ENCODE data around the gene CD93. TPM values are rescaled to one million over a fixed set of nuclear protein-coding genes. Genes with fewer than 3 reads are reported as not detected.
A peak's percentile ranks its signal among the peaks of the same experiment; 100 is the strongest.

CD93 gene
- total RNA-seq, 4 donors from 2014 or later, result 24.5 to 80.7 (median 66.0) TPM

DNA sequence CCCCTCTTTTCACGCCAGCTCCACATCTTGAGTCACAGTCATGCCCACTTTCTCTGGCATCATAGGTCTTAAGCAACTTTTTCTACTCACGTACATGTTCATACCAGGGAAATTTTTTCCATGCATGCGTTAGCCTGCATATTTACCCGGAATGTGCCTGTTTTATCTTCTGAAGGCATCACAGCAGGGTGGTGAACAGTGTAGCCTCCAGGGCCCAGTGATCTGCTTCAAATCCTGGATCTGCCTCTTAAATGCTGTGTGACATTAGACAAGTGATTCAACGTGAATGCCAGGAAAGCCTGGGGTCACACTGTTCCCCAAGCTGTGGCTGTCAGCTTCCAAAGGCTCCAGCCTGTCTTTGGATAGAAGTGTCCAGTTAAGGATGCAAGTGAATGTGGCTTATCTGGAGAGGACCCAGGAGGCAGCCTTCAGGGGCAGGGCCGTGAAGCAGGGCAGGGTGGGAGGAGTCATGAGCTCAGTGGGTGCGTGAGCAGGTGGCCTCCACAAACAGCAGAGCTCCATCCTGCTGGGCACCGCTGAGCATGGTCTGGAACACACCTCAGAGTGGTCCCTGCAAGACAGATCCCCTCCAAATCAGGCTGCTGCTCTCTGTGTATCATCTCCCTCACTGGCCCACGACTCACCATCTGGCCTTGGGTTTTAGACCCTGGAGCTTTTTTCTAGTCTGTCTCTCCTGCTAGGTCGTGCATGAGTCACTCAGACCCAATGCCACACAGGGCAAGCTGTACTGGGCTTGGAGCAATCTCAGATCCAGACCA is 30.4 kb upstream of the CD93 start:
- Histone ChIP-seq H3K27ac (replicated peaks in 1 of 4) (no peak overlapping the region), H3K4me1 (peaks cover 12 to 29% (median 16%) of the 10 kb centered on the region in 4 donors), H3K4me3 (no peak overlapping the region), H3K36me3 (no peaks in the 10 kb centered on the region), H3K9me3 (no peaks in the 10 kb centered on the region), H3K27me3 (no peaks in the 10 kb centered on the region)
- WGBS, result 76% methylated on average over 10 of the region's 10 CpGs
- no peak for TF ChIP-seq POLR2AphosphoS5 (IDR thresholded peaks at IDR 0.05)
- TF ChIP-seq EP300 (IDR thresholded peaks at IDR 0.05), result no peak
- TF ChIP-seq, protein P1, sequence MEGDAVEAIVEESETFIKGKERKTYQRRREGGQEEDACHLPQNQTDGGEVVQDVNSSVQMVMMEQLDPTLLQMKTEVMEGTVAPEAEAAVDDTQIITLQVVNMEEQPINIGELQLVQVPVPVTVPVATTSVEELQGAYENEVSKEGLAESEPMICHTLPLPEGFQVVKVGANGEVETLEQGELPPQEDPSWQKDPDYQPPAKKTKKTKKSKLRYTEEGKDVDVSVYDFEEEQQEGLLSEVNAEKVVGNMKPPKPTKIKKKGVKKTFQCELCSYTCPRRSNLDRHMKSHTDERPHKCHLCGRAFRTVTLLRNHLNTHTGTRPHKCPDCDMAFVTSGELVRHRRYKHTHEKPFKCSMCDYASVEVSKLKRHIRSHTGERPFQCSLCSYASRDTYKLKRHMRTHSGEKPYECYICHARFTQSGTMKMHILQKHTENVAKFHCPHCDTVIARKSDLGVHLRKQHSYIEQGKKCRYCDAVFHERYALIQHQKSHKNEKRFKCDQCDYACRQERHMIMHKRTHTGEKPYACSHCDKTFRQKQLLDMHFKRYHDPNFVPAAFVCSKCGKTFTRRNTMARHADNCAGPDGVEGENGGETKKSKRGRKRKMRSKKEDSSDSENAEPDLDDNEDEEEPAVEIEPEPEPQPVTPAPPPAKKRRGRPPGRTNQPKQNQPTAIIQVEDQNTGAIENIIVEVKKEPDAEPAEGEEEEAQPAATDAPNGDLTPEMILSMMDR (IDR thresholded peaks at IDR 0.05), result no peak
- no peak for TF ChIP-seq POLR2A (IDR thresholded peaks at IDR 0.05; ENCODE audit: low read depth)
- DNase-seq (ENCODE audit: extremely low spot score), result no peak
- intact Hi-C loops (cut with DNase I), result no loop called here

DNA sequence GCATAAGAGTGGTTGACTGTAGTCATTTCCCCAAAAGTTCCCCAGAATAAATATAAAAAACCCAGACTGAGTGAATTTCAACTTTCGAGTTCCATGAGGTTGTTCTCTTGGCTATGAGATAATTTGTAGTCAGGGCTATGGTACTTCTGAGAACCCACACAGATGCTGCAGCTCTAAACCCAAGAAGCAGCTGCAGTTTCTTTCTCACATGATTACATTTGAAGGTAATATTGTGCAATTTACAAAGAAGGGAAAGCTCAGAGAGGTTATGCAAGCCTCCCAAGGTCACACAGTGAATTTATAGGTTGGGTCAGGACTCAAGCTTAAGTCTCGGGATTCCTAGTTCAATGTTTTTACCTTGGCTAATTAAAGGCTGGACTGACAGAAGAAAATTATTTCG is 29.7 kb upstream of the CD93 start:
- TF ChIP-seq, protein P1 (IDR thresholded peaks at IDR 0.05), result no peak
- no peak for TF ChIP-seq POLR2AphosphoS5 (IDR thresholded peaks at IDR 0.05)
- peaks cover 12 to 28% (median 16%) of the 10 kb centered on the region in 4 donors for H3K4me1 ChIP-seq
- intact Hi-C loops (cut with DNase I), result no loop called here
- DNase-seq (ENCODE audit: extremely low spot score), result no peak
- H3K27ac ChIP-seq (replicated peaks in 1 of 4), result no peak overlapping the region
- no peaks in the 10 kb centered on the region for H3K9me3 ChIP-seq
- no peak overlapping the region for H3K4me3 ChIP-seq
- WGBS, result 83% methylated on average over 3 of the region's 3 CpGs
- H3K36me3 ChIP-seq, result no peaks in the 10 kb centered on the region
- H3K27me3 ChIP-seq, result no peaks in the 10 kb centered on the region

DNA sequence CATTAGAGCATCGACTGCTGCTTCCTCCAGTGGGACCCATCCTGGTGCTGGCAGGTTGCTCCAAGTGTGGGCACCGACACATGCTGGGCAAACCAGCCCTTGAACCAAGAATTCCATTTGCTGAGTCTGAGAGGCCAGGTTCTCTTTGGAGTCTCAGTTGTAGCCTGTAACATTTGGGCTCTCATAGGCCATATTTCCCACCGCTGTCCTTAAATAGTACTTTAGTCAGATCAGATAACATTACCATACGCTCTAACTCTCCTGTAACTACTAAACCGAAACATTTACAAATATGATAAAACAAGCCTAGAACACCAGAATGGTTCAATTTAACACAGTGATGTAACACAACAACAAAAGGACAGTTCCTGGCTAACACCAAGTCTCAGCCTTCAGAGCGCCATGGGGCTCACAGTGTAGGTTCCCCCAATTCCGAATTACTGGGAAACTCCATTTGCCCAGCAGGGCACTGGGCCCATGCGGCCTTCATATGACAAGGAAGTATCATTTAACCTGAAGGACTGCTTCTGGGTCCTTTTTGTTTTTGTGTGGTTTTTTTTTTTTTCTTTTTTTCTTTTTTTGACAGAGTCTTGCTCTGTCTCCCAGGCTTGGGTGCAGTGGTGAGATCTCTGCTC is 28.4 kb upstream of the CD93 start:
- Histone ChIP-seq H3K36me3 (no peaks in the 10 kb centered on the region), H3K4me3 (no peak overlapping the region), H3K4me1 (peaks cover 4 to 15% (median 8%) of the 10 kb centered on the region in 4 donors), H3K9me3 (no peaks in the 10 kb centered on the region), H3K27ac (replicated peaks in 1 of 4) (peak overlapping the region in 1 of 4 donors; percentile 25), H3K27me3 (no peaks in the 10 kb centered on the region)
- DNase-seq (ENCODE audit: extremely low spot score), result no peak
- intact Hi-C loops (cut with DNase I), result no loop called here
- WGBS, result 83% methylated on average over 8 of the region's 8 CpGs
- no peak for TF ChIP-seq EP300 (IDR thresholded peaks at IDR 0.05)
- no peak for TF ChIP-seq POLR2A (IDR thresholded peaks at IDR 0.05; ENCODE audit: low read depth)
- TF ChIP-seq POLR2AphosphoS5 (IDR thresholded peaks at IDR 0.05), result no peak

DNA sequence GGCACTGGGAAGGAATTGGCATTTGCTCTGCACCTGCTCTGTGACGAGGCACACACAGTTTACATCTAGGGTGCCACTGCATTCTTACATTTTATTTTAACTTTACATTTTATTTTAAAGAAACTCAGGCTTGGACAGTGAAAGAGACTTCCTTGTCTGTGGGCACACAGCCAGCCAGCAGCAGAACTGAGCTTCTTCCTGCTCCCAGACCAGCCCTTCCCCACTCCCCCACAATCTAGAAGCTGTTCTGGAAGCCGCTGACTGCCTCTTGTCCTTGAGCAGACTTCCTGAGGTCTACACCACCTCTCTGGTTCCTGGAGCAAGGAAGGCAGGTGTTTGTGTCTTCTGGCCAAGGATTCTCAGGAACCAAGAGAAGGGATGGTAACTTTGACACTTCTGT is 27.9 kb upstream of the CD93 start:
- no peaks in the 10 kb centered on the region for H3K36me3 ChIP-seq
- intact Hi-C loops (cut with DNase I), result no loop called here
- H3K27ac ChIP-seq (replicated peaks in 1 of 4), result peak overlapping the region in 1 of 4 donors; percentile 25

DNA sequence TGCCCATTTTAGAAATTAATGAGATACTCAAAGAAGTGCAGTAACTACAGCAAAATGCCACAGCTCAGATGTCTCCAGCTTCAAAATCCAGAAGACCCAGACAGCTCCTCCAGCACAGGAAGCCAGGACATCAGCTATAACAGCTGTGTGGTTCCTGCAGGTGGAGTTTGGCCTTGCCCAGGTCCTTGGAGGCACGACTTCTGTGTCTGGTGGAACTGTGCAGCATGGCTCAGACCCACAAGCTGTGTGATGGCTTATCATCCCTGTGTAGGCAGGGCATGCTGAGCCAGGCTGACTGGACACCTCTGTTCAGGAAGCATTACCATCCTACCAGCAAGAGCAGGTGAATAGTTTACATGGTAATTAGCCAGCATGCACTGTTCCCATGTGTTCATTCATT is 26.5 kb upstream of the CD93 start:
- H3K4me1 ChIP-seq, result peaks cover 5 to 17% (median 13%) of the 10 kb centered on the region in 4 donors
- H3K9me3 ChIP-seq, result no peaks in the 10 kb centered on the region
- intact Hi-C loops (cut with DNase I), result no loop called here
- 100% methylated on average over 1 of the region's 1 CpG for WGBS
- no peaks in the 10 kb centered on the region for H3K36me3 ChIP-seq
- no peak for DNase-seq (ENCODE audit: extremely low spot score)
- TF ChIP-seq POLR2A (IDR thresholded peaks at IDR 0.05; ENCODE audit: low read depth) (no peak), EP300 (IDR thresholded peaks at IDR 0.05) (no peak), POLR2AphosphoS5 (IDR thresholded peaks at IDR 0.05) (no peak)
- TF ChIP-seq, protein P1 (IDR thresholded peaks at IDR 0.05), result no peak
- H3K27ac ChIP-seq (replicated peaks in 1 of 4), result no peak overlapping the region
- H3K27me3 ChIP-seq, result no peaks in the 10 kb centered on the region
- no peak overlapping the region for H3K4me3 ChIP-seq

More for the DNA sequence above, 27.9 kb upstream of the CD93 start:
- TF ChIP-seq POLR2A (IDR thresholded peaks at IDR 0.05; ENCODE audit: low read depth), result no peak
- TF ChIP-seq EP300 (IDR thresholded peaks at IDR 0.05), result no peak
- no peak for TF ChIP-seq POLR2AphosphoS5 (IDR thresholded peaks at IDR 0.05)
- TF ChIP-seq, protein P1 (IDR thresholded peaks at IDR 0.05), result no peak
- H3K27me3 ChIP-seq, result no peaks in the 10 kb centered on the region
- H3K4me3 ChIP-seq, result no peak overlapping the region
- peaks cover 4 to 12% (median 8%) of the 10 kb centered on the region in 4 donors for H3K4me1 ChIP-seq
- no peak for DNase-seq (ENCODE audit: extremely low spot score)
- H3K9me3 ChIP-seq, result no peaks in the 10 kb centered on the region
- WGBS, result 64% methylated on average over 2 of the region's 2 CpGs

Measured in esophagus muscularis mucosa (tissue), 4 donors.